Neural cell (in vitro differentiated cells): Measurements from ENCODE around the gene FAM53A. TPM values are rescaled to one million over a fixed set of nuclear protein-coding genes. Genes with fewer than 3 reads are reported as not detected.

Experiments used
- H2AFZ ChIP-seq: fragments of 200-600, 300-800 bp; sonication (generic), shearing (Covaris generic); 2 replicates; pipeline ENCODE4 v1.6.0; 2014; ENCODE audit warnings: low read depth, mild to moderate bottlenecking, antibody characterized with exemption, low read length, moderate library complexity
- H3F3A ChIP-seq: fragments of 200-600 bp; shearing (Covaris generic); 2 replicates; pipeline ENCODE4 v1.6.1; 2016; ENCODE audit warnings: mild to moderate bottlenecking, moderate library complexity, mixed read lengths, antibody characterized with exemption, low read length; ENCODE audit not compliant: insufficient read depth, poor library complexity, severe bottlenecking
- H3K27ac ChIP-seq: fragments of 200-600, 300-800 bp; sonication (generic), shearing (Covaris generic); 2 replicates; pipeline ENCODE4 v1.5.1; 2014; ENCODE audit warnings: mild to moderate bottlenecking, low read length, moderate library complexity
- H3K27me3 ChIP-seq: fragments of 300-800, 200-600 bp; sonication (generic), shearing (Covaris generic); 2 replicates; pipeline ENCODE4 v1.6.0; 2014; ENCODE audit warnings: mild to moderate bottlenecking, low read depth, low read length, moderate library complexity; ENCODE audit not compliant: insufficient read depth
- H3K36me3 ChIP-seq: fragments of 300-800, 200-600 bp; sonication (generic), shearing (Covaris generic); 2 replicates; pipeline ENCODE4 v1.5.1; 2014; ENCODE audit warnings: mild to moderate bottlenecking, antibody characterized with exemption, low read length, moderate library complexity; ENCODE audit not compliant: insufficient read depth
- H3K4me2 ChIP-seq: fragments of 300-800, 200-600 bp; sonication (generic), shearing (Covaris generic); 2 replicates; pipeline ENCODE4 v1.6.0; 2014; ENCODE audit warnings: mild to moderate bottlenecking, low read length
- H3K4me3 ChIP-seq: fragments of 300-800, 200-600 bp; sonication (generic), shearing (Covaris generic); 2 replicates; pipeline ENCODE4 v1.5.1; 2014; ENCODE audit warnings: mild to moderate bottlenecking, low read length, moderate library complexity
- H3K79me2 ChIP-seq: fragments of 200-600 bp; shearing (Covaris generic); replicated peaks from 2 replicates; pipeline ENCODE4 v1.6.0; 2014; ENCODE audit warnings: mild to moderate bottlenecking, low read length, moderate library complexity; ENCODE audit not compliant: insufficient read depth
- H3K9ac ChIP-seq: fragments of 300-800, 200-600 bp; sonication (generic), shearing (Covaris generic); 2 replicates; pipeline ENCODE4 v1.6.1; 2016; ENCODE audit warnings: mild to moderate bottlenecking, low read length, mixed read lengths
- H3K9me2 ChIP-seq: fragments of 200-600 bp; shearing (Covaris generic); 2 replicates; pipeline ENCODE4 v1.6.1; 2016; ENCODE audit warnings: mild to moderate bottlenecking, low read length, mixed read lengths; ENCODE audit not compliant: insufficient read depth
- H3K9me3 ChIP-seq: fragments of 200-600, 300-800 bp; sonication (generic), shearing (Covaris generic); 2 replicates; pipeline ENCODE4 v1.6.1; 2016; ENCODE audit warnings: mild to moderate bottlenecking, mixed run types, low read length, moderate library complexity, mixed read lengths
- H4K20me1 ChIP-seq: fragments of 200-600 bp; shearing (Covaris generic); 2 replicates; pipeline ENCODE4 v1.6.1; 2016; ENCODE audit warnings: mild to moderate bottlenecking, mixed run types; ENCODE audit not compliant: insufficient read depth
- EP300 ChIP-seq: fragments of 450-650 bp; conservative IDR thresholded peaks from 2 replicates; pipeline ENCODE4 v1.6.1; 2014; ENCODE audit warnings: antibody characterized with exemption, mild to moderate bottlenecking, moderate library complexity; ENCODE audit not compliant: poor library complexity, severe bottlenecking
- EZH2 ChIP-seq: fragments of 200-600, 300-800 bp; shearing (Covaris generic), sonication (generic); IDR thresholded peaks from 2 replicates; pipeline ENCODE4 v1.6.1; 2014; ENCODE audit warnings: antibody characterized with exemption, low read length, borderline replicate concordance, mild to moderate bottlenecking; ENCODE audit not compliant: insufficient read depth, poor library complexity, severe bottlenecking
- MXI1 ChIP-seq: fragments of 450-650 bp; conservative IDR thresholded peaks from 2 replicates; pipeline ENCODE4 v1.6.1; 2014; ENCODE audit warnings: antibody characterized with exemption, mild to moderate bottlenecking; ENCODE audit not compliant: poor library complexity, severe bottlenecking
- POLR2AphosphoS5 ChIP-seq: IDR thresholded peaks from 2 replicates; pipeline ENCODE4 v1.6.1; 2012
- RAD21 ChIP-seq: fragments of 450-650 bp; conservative IDR thresholded peaks from 2 replicates; pipeline ENCODE4 v1.6.1; 2014; ENCODE audit warnings: antibody characterized with exemption, mild to moderate bottlenecking, moderate library complexity
- SMC3 ChIP-seq: fragments of 450-650 bp; conservative IDR thresholded peaks from 2 replicates; pipeline ENCODE4 v1.6.1; 2014; ENCODE audit warnings: antibody characterized with exemption, mild to moderate bottlenecking, moderate library complexity; ENCODE audit not compliant: poor library complexity
- TAF1 ChIP-seq: IDR thresholded peaks from 2 replicates; pipeline ENCODE4 v1.6.1; 2012; ENCODE audit warnings: low read depth
- polyA plus RNA-seq: library from polyadenylated mRNA; depleted of rRNA; stranded (reverse); fragments of >200 nt; gene quantifications from 2 replicates; pipeline ENCODE4 v1.2.3, GENCODE V29; 2014
- TF ChIP-seq, protein P1 (sequence below): IDR thresholded peaks from 2 replicates; pipeline ENCODE4 v1.6.1; 2012; ENCODE audit warnings: borderline replicate concordance
- TF ChIP-seq, protein P2 (sequence below): fragments of 450-650 bp; IDR thresholded peaks from 2 replicates; pipeline ENCODE4 v1.5.1; 2014; ENCODE audit warnings: antibody characterized with exemption, mild to moderate bottlenecking, moderate library complexity; ENCODE audit not compliant: poor library complexity, severe bottlenecking

The FAM53A gene
- polyA plus RNA-seq, 1 donor from 2014 or later = not detected

DNA sequence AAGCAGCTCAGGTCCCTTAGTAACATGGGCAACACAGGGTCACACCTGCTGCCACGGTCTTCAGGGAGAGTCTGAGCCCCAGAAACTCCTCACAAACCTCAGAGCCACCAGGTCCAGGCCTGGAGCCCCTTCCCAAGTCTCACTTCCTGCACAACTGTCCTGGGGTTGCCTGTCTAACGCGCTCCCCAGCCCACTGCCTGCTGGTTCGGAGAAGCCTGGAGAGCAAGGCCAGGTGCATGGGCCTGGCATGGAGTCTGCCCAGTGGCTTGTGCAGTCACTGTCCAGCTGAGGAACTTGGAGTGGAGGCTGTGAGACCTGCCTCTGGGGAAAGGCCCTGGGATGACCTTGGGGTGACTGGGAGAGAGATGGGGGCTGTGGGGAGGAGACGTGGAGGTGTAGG, 28.0 kb downstream of the FAM53A start:
- Histone ChIP-seq H3K9me3 (no peaks in the 10 kb centered on the region), H3K79me2 (no peaks in the 10 kb centered on the region), H3K27ac (no peak overlapping the region), H3K9ac (no peak overlapping the region), H3K4me3 (no peak overlapping the region), H3F3A (no peaks in the 10 kb centered on the region), H2AFZ (no peak overlapping the region), H3K4me2 (no peak overlapping the region), H3K9me2 (no peaks in the 10 kb centered on the region), H3K27me3 (no peaks in the 10 kb centered on the region), H4K20me1 (no peaks in the 10 kb centered on the region), H3K36me3 (no peaks in the 10 kb centered on the region)
- TF ChIP-seq, protein P1, sequence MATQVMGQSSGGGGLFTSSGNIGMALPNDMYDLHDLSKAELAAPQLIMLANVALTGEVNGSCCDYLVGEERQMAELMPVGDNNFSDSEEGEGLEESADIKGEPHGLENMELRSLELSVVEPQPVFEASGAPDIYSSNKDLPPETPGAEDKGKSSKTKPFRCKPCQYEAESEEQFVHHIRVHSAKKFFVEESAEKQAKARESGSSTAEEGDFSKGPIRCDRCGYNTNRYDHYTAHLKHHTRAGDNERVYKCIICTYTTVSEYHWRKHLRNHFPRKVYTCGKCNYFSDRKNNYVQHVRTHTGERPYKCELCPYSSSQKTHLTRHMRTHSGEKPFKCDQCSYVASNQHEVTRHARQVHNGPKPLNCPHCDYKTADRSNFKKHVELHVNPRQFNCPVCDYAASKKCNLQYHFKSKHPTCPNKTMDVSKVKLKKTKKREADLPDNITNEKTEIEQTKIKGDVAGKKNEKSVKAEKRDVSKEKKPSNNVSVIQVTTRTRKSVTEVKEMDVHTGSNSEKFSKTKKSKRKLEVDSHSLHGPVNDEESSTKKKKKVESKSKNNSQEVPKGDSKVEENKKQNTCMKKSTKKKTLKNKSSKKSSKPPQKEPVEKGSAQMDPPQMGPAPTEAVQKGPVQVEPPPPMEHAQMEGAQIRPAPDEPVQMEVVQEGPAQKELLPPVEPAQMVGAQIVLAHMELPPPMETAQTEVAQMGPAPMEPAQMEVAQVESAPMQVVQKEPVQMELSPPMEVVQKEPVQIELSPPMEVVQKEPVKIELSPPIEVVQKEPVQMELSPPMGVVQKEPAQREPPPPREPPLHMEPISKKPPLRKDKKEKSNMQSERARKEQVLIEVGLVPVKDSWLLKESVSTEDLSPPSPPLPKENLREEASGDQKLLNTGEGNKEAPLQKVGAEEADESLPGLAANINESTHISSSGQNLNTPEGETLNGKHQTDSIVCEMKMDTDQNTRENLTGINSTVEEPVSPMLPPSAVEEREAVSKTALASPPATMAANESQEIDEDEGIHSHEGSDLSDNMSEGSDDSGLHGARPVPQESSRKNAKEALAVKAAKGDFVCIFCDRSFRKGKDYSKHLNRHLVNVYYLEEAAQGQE = no peak

DNA sequence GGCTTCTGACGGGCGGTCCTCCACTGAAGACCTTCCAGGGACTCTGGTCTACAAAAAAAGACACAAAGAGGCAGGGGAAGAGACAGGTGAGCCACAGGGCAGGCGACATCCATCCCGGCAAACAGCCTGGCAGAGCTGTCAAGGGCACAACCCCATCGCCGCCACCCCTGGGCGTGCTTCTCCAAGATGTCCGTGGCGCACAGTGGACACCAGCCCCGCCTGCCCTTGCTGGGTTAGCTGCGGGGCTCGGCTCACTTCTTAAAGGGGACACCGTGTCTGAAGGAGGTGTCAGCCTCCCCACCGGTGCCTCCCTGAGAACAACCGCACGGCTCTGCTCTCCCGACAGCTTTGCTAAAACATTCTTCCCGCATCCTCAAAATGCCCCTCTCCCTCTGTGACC, 28.4 kb downstream of the FAM53A start:
- Histone ChIP-seq H2AFZ (no peak overlapping the region), H3K4me3 (no peak overlapping the region), H3F3A (no peaks in the 10 kb centered on the region), H3K9me2 (no peaks in the 10 kb centered on the region), H3K27me3 (no peaks in the 10 kb centered on the region), H3K36me3 (no peaks in the 10 kb centered on the region), H4K20me1 (no peaks in the 10 kb centered on the region), H3K9me3 (no peaks in the 10 kb centered on the region), H3K9ac (no peak overlapping the region), H3K79me2 (no peaks in the 10 kb centered on the region), H3K4me2 (no peak overlapping the region), H3K27ac (no peak overlapping the region)
- TF ChIP-seq EP300 (no peak), POLR2AphosphoS5 (no peak), EZH2 (no peak), SMC3 (no peak)

DNA sequence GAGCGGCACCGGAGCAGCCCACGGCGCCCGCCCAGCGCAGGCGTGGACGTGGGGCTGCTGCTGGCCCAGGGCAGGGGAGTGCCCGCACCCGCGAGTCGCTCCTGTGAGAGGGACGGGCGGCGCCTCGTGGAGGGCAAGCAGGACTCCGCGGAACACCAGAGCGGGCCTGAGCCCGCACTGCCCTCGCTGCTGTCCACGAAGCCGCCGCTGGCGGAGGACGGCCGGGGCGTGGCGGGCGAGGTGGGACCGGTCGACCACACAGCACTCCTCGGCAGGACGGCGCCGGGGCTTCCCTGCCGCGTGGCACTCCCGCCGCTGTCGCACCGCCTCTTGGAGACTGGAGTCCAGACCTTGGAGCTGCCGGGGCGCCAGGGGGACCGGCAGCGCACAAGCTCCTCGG, 29.0 kb downstream of the FAM53A start:
- Histone ChIP-seq H3F3A (no peaks in the 10 kb centered on the region), H3K9ac (no peak overlapping the region), H4K20me1 (no peaks in the 10 kb centered on the region), H3K79me2 (no peaks in the 10 kb centered on the region), H3K9me3 (no peaks in the 10 kb centered on the region), H3K4me2 (no peak overlapping the region), H3K36me3 (no peaks in the 10 kb centered on the region), H3K27ac (no peak overlapping the region), H3K4me3 (no peak overlapping the region), H3K9me2 (no peaks in the 10 kb centered on the region), H3K27me3 (no peaks in the 10 kb centered on the region), H2AFZ (no peak overlapping the region)
- no peak for TF ChIP-seq EZH2
- TF ChIP-seq EP300 = no peak
- TF ChIP-seq TAF1 = no peak
- no peak for TF ChIP-seq POLR2AphosphoS5
- TF ChIP-seq RAD21 = no peak
- TF ChIP-seq, protein P1 = no peak
- no peak for TF ChIP-seq MXI1
- TF ChIP-seq SMC3 = no peak
- TF ChIP-seq, protein P2, sequence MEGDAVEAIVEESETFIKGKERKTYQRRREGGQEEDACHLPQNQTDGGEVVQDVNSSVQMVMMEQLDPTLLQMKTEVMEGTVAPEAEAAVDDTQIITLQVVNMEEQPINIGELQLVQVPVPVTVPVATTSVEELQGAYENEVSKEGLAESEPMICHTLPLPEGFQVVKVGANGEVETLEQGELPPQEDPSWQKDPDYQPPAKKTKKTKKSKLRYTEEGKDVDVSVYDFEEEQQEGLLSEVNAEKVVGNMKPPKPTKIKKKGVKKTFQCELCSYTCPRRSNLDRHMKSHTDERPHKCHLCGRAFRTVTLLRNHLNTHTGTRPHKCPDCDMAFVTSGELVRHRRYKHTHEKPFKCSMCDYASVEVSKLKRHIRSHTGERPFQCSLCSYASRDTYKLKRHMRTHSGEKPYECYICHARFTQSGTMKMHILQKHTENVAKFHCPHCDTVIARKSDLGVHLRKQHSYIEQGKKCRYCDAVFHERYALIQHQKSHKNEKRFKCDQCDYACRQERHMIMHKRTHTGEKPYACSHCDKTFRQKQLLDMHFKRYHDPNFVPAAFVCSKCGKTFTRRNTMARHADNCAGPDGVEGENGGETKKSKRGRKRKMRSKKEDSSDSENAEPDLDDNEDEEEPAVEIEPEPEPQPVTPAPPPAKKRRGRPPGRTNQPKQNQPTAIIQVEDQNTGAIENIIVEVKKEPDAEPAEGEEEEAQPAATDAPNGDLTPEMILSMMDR = no peak
